Neural progenitor cell (in vitro differentiated cells): ENCODE results near the gene AKR1C1. TPM values are rescaled to one million over a fixed set of nuclear protein-coding genes. Genes with fewer than 3 reads are reported as not detected.
"Not testable (repeated sequence)": the region's sequence is repeated elsewhere in the genome, so short reads cannot be mapped to it uniquely, and the experiment has no call there.

ENCODE experiments used
- DNase-seq: peaks from one replicate; pipeline ENCODE4 v3.0.0-alpha.2; 2016; ENCODE audit warnings: low spot score
- H2AFZ ChIP-seq: fragments of 200-600 bp; sonication (generic); replicated peaks from 2 replicates; pipeline ENCODE4 v1.6.1; 2016; ENCODE audit warnings: antibody characterized with exemption
- H3F3A ChIP-seq: fragments of 200-600 bp; sonication (generic); 2 replicates; pipeline ENCODE4 v1.6.1; 2016; ENCODE audit warnings: antibody characterized with exemption, low read depth
- H3K27ac ChIP-seq: fragments of 200-600 bp; sonication (generic); 2 replicates; pipeline ENCODE4 v1.5.1; 2016; ENCODE audit warnings: mild to moderate bottlenecking
- H3K27me3 ChIP-seq: fragments of 200-600 bp; sonication (generic); 2 replicates; pipeline ENCODE4 v1.6.1; 2016; ENCODE audit warnings: mild to moderate bottlenecking, moderate library complexity
- H3K36me3 ChIP-seq: fragments of 200-600 bp; sonication (generic); 2 replicates; pipeline ENCODE4 v1.5.1; 2016
- H3K4me1 ChIP-seq: fragments of 200-600 bp; sonication (generic); 2 replicates; pipeline ENCODE4 v1.6.1; 2016; ENCODE audit warnings: mixed run types
- H3K4me2 ChIP-seq: fragments of 200-600 bp; sonication (generic); 2 replicates; pipeline ENCODE4 v1.6.1; 2016
- H3K4me3 ChIP-seq: fragments of 200-600 bp; sonication (generic); 2 replicates; pipeline ENCODE4 v1.5.1; 2016
- H3K79me2 ChIP-seq: fragments of 200-600 bp; sonication (generic); 2 replicates; pipeline ENCODE4 v1.6.1; 2016; ENCODE audit warnings: low read depth
- H3K9ac ChIP-seq: fragments of 200-600 bp; sonication (generic); 2 replicates; pipeline ENCODE4 v1.6.1; 2016
- H3K9me3 ChIP-seq: fragments of 200-600 bp; sonication (generic); 2 replicates; pipeline ENCODE4 v1.5.1; 2016; ENCODE audit warnings: low read depth
- H4K20me1 ChIP-seq: fragments of 200-600 bp; sonication (generic); 2 replicates; pipeline ENCODE4 v1.6.1; 2016; ENCODE audit warnings: low read depth
- H3K27ac Mint-ChIP-seq: 3 replicates; pipeline ENCODE4 v1.8.0; 2021; ENCODE audit warnings: mixed read lengths
- H3K27me3 Mint-ChIP-seq: 2 replicates; pipeline ENCODE4 v1.8.0; 2022; ENCODE audit warnings: low read depth, mild to moderate bottlenecking, inconsistent platforms, moderate library complexity, mixed read lengths; ENCODE audit not compliant: insufficient read depth
- H3K36me3 Mint-ChIP-seq: 3 replicates; pipeline ENCODE4 v1.8.0; 2021; ENCODE audit warnings: mixed read lengths
- H3K4me1 Mint-ChIP-seq: 3 replicates; pipeline ENCODE4 v1.8.0; 2021; ENCODE audit warnings: mixed read lengths
- H3K4me3 Mint-ChIP-seq: 3 replicates; pipeline ENCODE4 v1.8.0; 2021; ENCODE audit warnings: mild to moderate bottlenecking, moderate library complexity, mixed read lengths
- H3K9me3 Mint-ChIP-seq: 3 replicates; pipeline ENCODE4 v1.8.0; 2020; ENCODE audit warnings: mixed read lengths
- CTCF ChIP-seq: fragments of 200-600 bp; sonication (generic); IDR thresholded peaks from 2 replicates; pipeline ENCODE4 v1.5.1; 2017; ENCODE audit warnings: antibody characterized with exemption, mild to moderate bottlenecking
- EZH2 ChIP-seq: fragments of 200-600 bp; sonication (generic); IDR thresholded peaks from 2 replicates; pipeline ENCODE4 v1.6.1; 2017; ENCODE audit warnings: antibody characterized with exemption, mild to moderate bottlenecking, moderate library complexity
- EZH2phosphoT487 ChIP-seq: fragments of 200-600 bp; sonication (generic); IDR thresholded peaks from 2 replicates; pipeline ENCODE4 v1.6.1; 2017; ENCODE audit warnings: antibody characterized with exemption
- total RNA-seq: library from RNA; depleted of rRNA; stranded (reverse); fragments of >200 nt; gene quantifications from 2 replicates; pipeline ENCODE4 v1.2.3, GENCODE V29; 2015; ENCODE audit warnings: low replicate concordance

Gene AKR1C1
- total RNA-seq, 1 donor from 2014 or later, result 2.9 TPM

- Histone ChIP-seq H3K9ac (no peak overlapping the region), H3K79me2 (no peaks in the 10 kb centered on the region), H4K20me1 (no peaks in the 10 kb centered on the region), H2AFZ (no peak overlapping the region), H3K36me3 (no peaks in the 10 kb centered on the region), H3F3A (no peaks in the 10 kb centered on the region), H3K9me3 (no peaks in the 10 kb centered on the region), H3K4me3 (no peak overlapping the region), H3K4me2 (no peak overlapping the region), H3K27ac (no peak overlapping the region), H3K27me3 (no peaks in the 10 kb centered on the region), H3K4me1 (no peaks in the 10 kb centered on the region)
- Mint-ChIP-seq H3K4me3 (no peak overlapping the region), H3K9me3 (no peaks in the 10 kb centered on the region), H3K4me1 (no peaks in the 10 kb centered on the region), H3K36me3 (no peaks in the 10 kb centered on the region), H3K27me3 (no peaks in the 10 kb centered on the region), H3K27ac (no peak overlapping the region)
- no peak for DNase-seq
- TF ChIP-seq EZH2, result no peak
- no peak for TF ChIP-seq CTCF
- TF ChIP-seq EZH2phosphoT487, result no peak
Observed at GRCh38 chr10:4947635-4948596, 15.3 kb upstream of the AKR1C1 start.

- not testable (repeated sequence) for H3K9ac ChIP-seq, H3K36me3 Mint-ChIP-seq
Observed at GRCh38 chr10:4951512-4952162, 11.6 kb upstream of the AKR1C1 start.

DNA sequence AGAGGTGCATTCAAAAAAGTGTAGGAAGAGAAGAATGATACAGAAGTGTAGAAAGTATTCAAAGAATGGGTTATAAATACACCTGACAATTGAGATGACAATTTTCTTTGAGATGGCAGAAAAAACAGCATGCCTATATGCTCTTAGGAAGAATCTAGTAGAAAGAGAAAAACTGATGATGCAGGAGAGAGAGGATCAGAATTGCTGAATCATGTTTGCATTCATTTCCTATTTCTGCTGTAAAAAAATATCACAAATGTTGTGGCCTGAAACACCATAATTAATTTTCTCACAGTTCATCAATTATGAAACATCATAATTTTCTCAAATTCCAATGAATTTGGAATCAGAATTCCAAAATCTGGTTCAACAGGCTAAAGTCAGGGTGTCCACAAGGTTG is 9.8 kb upstream of the AKR1C1 start:
- Histone ChIP-seq H3K4me1 (no peaks in the 10 kb centered on the region), H3K4me3 (no peak overlapping the region), H3F3A (no peaks in the 10 kb centered on the region), H3K9me3 (no peaks in the 10 kb centered on the region), H3K36me3 (no peaks in the 10 kb centered on the region), H3K27ac (no peak overlapping the region), H4K20me1 (no peaks in the 10 kb centered on the region), H3K9ac (no peak overlapping the region), H2AFZ (no peak overlapping the region), H3K79me2 (no peaks in the 10 kb centered on the region), H3K4me2 (no peak overlapping the region), H3K27me3 (no peaks in the 10 kb centered on the region)
- no peak for DNase-seq
- Mint-ChIP-seq H3K4me1 (no peaks in the 10 kb centered on the region), H3K9me3 (no peaks in the 10 kb centered on the region), H3K27me3 (peaks cover 2% of the 10 kb centered on the region), H3K27ac (no peak overlapping the region), H3K4me3 (no peak overlapping the region), H3K36me3 (no peaks in the 10 kb centered on the region)
- TF ChIP-seq CTCF, result no peak
- TF ChIP-seq EZH2phosphoT487, result no peak
- no peak for TF ChIP-seq EZH2

More at GRCh38 chr10:4951512-4952162, 11.6 kb upstream of the AKR1C1 start:
- not testable (repeated sequence) for H3K4me3 Mint-ChIP-seq, H4K20me1 ChIP-seq, H3K27ac Mint-ChIP-seq, H3K4me1 Mint-ChIP-seq, H3F3A ChIP-seq, H3K9me3 ChIP-seq, H3K79me2 ChIP-seq, H3K27me3 Mint-ChIP-seq, H3K36me3 ChIP-seq, DNase-seq, H3K9me3 Mint-ChIP-seq, H3K4me3 ChIP-seq, H3K27ac ChIP-seq, H3K27me3 ChIP-seq, H3K4me2 ChIP-seq, H2AFZ ChIP-seq, H3K4me1 ChIP-seq

DNA sequence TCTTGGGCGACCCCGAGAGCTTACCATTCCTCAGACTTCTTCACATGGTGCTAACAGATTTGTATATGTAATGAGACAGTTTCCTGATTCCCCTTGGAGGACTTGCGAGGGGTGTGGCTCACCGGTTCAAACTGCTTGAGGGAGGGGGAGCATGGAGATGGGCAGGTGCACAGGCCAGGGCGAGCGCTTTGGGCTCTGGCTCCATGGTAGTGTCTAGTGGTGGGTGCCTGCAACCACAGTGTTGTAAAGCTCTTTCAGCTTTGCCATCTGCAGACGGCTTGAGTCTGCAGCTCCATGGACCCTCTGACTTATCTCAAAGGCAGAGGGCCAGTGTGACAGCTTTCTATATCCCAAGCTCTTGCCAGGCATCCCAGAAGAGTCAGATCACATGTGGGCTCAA is 7.1 kb upstream of the AKR1C1 start:
- H2AFZ ChIP-seq, H3K27ac ChIP-seq, H3F3A ChIP-seq, H3K79me2 ChIP-seq, H3K4me3 ChIP-seq, H3K4me2 ChIP-seq, H3K36me3 Mint-ChIP-seq, H4K20me1 ChIP-seq, H3K9ac ChIP-seq, H3K9me3 Mint-ChIP-seq, H3K27me3 ChIP-seq, H3K27ac Mint-ChIP-seq, H3K4me1 ChIP-seq, DNase-seq, H3K4me3 Mint-ChIP-seq, H3K9me3 ChIP-seq, H3K27me3 Mint-ChIP-seq, H3K4me1 Mint-ChIP-seq, H3K36me3 ChIP-seq: not testable (repeated sequence)

DNA sequence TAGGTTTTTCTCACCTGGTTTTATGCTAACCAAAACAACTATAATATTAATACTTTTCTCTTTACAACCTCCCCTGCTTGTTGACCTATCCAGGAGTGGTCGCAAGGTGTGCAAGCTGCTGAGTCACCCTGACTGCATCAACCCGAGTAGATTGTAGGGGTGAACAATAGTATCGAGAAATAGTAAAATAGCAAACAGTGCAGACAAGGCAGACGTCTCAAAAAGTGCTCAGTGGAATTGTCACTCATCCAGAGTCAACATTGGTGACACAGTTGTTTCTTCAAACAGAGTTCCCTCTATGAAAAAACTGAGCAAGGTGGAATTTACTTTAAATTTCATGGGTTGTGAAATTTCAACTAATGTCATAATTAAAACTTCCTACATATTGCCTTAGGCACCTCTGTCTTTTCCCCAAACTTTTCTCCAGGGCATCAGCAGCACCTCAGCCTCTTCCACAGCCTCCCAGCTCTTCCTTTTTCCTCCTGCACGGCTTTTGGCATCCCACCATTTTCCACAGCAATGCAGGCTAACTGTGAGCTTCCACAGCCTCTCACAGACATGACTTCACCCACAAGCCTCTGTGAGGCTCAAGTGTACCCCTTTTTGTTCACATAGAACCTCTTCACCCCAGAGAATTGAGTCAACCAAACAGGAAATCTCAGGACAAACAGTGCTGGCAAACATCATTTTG is 6.1 kb upstream of the AKR1C1 start:
- H3K9ac ChIP-seq, H3K4me3 Mint-ChIP-seq, H3K36me3 Mint-ChIP-seq, H3F3A ChIP-seq, H4K20me1 ChIP-seq, H3K27me3 ChIP-seq, H3K4me1 Mint-ChIP-seq, H3K79me2 ChIP-seq, H2AFZ ChIP-seq, H3K27ac ChIP-seq, H3K27me3 Mint-ChIP-seq, H3K9me3 ChIP-seq, DNase-seq, H3K27ac Mint-ChIP-seq, H3K4me2 ChIP-seq, H3K36me3 ChIP-seq, H3K4me1 ChIP-seq, H3K9me3 Mint-ChIP-seq, H3K4me3 ChIP-seq: not testable (repeated sequence)

DNA sequence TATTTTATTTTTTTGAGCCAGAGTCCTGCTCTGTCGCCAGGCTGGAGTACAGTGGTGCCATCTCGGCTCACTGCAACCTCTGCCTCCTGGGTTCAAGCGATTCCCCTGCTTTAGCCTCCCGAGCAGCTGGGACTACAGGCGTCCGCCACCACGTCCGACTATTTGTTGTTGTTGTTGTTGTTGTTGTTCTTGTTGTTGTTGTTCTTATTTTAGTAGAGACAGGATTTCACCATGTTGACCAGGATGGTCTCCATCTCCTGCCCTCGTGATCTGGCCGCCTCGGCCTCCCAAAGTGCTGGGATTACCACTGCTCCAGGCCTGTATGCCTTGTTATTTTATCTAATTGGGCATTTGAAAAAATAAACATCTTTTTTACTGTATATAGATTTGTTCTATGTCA is 1.7 kb upstream of the AKR1C1 start:
- H3K36me3 ChIP-seq, H3K4me3 ChIP-seq, H3K27ac Mint-ChIP-seq, H3K4me3 Mint-ChIP-seq, H3K27me3 ChIP-seq, H3K4me2 ChIP-seq, H3K9me3 ChIP-seq, H3K27me3 Mint-ChIP-seq, H3K9me3 Mint-ChIP-seq, H3K27ac ChIP-seq, H3K79me2 ChIP-seq, H3K36me3 Mint-ChIP-seq, H2AFZ ChIP-seq, H3K4me1 ChIP-seq, H3K4me1 Mint-ChIP-seq, DNase-seq, H3F3A ChIP-seq, H4K20me1 ChIP-seq, H3K9ac ChIP-seq: not testable (repeated sequence)
